ENCODE data around the gene HOXA3. TPM values are rescaled to one million over a fixed set of nuclear protein-coding genes. Genes with fewer than 3 reads are reported as not detected.

The HOXA3 gene
- total and polyA plus RNA-seq, 2 of the 13 experiments (the other 11 are each of a cell fraction or from before 2014, with no cell fraction given), result 2.9 to 4.6 TPM

- peak; percentile 37 for TF ChIP-seq JARID2 (CRISPR knock-in tag; IDR thresholded peaks at IDR 0.05; ENCODE audit: insufficient replicate concordance)
- TF ChIP-seq PAXIP1 (CRISPR knock-in tag; conservative IDR thresholded peaks at IDR 0.05), result peak; percentile 15; the same call in 1 of the 2 replicates
- no peak for TF ChIP-seq ZNF7 (CRISPR knock-in tag; IDR thresholded peaks at IDR 0.05)
- no peak for TF ChIP-seq NCOR1 (IDR thresholded peaks at IDR 0.05; ENCODE audit: borderline replicate concordance, low read length)
- TF ChIP-seq E2F1 (CRISPR knock-in tag; IDR thresholded peaks at IDR 0.05), result no peak
- TF ChIP-seq RBFOX2 (IDR thresholded peaks at IDR 0.05; ENCODE audit: low read depth, low read length), result peak; percentile 64
- 0 out of 2 replicates have a peak, but pooled peaks have one; percentile 15 for TF ChIP-seq ZBTB33 (CRISPR knock-in tag; IDR thresholded peaks at IDR 0.05)
- TF ChIP-seq DNMT3B (CRISPR knock-in tag; conservative IDR thresholded peaks at IDR 0.05), result no peak
- 0 out of 2 replicates have a peak, but pooled peaks have one; percentile 47 for TF ChIP-seq ZNF589 (CRISPR knock-in tag; conservative IDR thresholded peaks at IDR 0.05)
- TF ChIP-seq U2AF1 (optimal IDR thresholded peaks at IDR 0.05; ENCODE audit: low read depth, low read length), result no peak
- TF ChIP-seq CCDC6 (CRISPR knock-in tag; IDR thresholded peaks at IDR 0.05), result no peak
- peak; percentile 83 for TF ChIP-seq ZHX1 (CRISPR knock-in tag; IDR thresholded peaks at IDR 0.05; ENCODE audit: low read depth)
- no peak for TF ChIP-seq CENPT (CRISPR knock-in tag; IDR thresholded peaks at IDR 0.05; ENCODE audit: low read depth)
- no peak for TF ChIP-seq ZNF503 (CRISPR knock-in tag; IDR thresholded peaks at IDR 0.05)
- no peak for TF ChIP-seq TGIF2 (CRISPR knock-in tag; IDR thresholded peaks at IDR 0.05)
- TF ChIP-seq TRIM24 (CRISPR knock-in tag; IDR thresholded peaks at IDR 0.05), result no peak
- no peak for TF ChIP-seq PCBP2 (optimal IDR thresholded peaks at IDR 0.05; ENCODE audit: low read depth, low read length, poor library complexity, severe bottlenecking)
Measured at GRCh38 chr7:27150568-27151340, 1.6 kb downstream of the HOXA3 start (continued).

All from HepG2 (cell line).